ENCODE results near the gene EIF4EBP3.

DNA sequence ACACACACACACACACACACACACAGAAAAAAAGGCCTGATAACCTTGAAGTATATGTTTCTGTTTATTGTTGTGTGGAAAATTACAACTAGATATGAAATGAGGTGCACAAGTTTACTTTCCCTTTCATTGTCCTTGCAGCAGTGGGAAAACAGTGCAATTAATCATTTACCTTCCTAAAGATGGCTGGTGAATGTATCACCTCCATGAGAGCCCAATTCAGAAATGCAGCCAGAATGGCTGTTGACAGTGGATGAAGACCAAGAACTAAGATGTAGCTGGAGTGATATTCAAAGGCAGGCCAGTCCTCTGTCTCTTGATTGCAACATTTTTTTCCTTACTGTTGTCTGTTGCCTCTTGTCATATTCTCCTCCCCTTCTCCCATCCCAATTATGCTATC, 49.6 kb upstream of the EIF4EBP3 start:
- TF ChIP-seq, protein P1, sequence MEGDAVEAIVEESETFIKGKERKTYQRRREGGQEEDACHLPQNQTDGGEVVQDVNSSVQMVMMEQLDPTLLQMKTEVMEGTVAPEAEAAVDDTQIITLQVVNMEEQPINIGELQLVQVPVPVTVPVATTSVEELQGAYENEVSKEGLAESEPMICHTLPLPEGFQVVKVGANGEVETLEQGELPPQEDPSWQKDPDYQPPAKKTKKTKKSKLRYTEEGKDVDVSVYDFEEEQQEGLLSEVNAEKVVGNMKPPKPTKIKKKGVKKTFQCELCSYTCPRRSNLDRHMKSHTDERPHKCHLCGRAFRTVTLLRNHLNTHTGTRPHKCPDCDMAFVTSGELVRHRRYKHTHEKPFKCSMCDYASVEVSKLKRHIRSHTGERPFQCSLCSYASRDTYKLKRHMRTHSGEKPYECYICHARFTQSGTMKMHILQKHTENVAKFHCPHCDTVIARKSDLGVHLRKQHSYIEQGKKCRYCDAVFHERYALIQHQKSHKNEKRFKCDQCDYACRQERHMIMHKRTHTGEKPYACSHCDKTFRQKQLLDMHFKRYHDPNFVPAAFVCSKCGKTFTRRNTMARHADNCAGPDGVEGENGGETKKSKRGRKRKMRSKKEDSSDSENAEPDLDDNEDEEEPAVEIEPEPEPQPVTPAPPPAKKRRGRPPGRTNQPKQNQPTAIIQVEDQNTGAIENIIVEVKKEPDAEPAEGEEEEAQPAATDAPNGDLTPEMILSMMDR (IDR thresholded peaks at IDR 0.05) = no peak
- TF ChIP-seq POLR2A (IDR thresholded peaks at IDR 0.05; ENCODE audit: low read depth) (no peak), POLR2AphosphoS5 (IDR thresholded peaks at IDR 0.05) (no peak)
